ENCODE measurements around the gene RP9. TPM values are rescaled to one million over a fixed set of nuclear protein-coding genes. Genes with fewer than 3 reads are reported as not detected.

RP9 gene
- total and polyA plus RNA-seq, 9 of the 15 experiments (the other 6 are each of a cell fraction or from before 2014, with no cell fraction given) = 10.7 to 44.8 (median 33.4) TPM

DNA sequence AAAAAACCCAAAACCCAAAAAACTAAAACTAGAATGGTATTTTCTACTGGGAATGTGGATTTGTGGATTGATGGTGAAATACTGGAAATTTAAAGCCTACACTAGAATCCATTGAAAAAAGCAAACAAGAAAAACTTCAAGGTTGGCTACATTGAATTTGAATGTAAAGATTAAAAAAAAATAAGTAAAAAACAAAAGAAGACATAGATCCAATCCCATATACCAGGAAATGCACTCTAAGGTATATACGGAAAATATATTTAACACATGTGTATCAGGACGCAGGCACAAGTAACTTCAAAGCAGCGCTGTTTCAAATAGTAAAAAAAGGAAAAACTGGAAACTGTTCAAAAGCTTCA, 19.4 kb upstream of the RP9 start (continued):
- TF ChIP-seq, protein P1, sequence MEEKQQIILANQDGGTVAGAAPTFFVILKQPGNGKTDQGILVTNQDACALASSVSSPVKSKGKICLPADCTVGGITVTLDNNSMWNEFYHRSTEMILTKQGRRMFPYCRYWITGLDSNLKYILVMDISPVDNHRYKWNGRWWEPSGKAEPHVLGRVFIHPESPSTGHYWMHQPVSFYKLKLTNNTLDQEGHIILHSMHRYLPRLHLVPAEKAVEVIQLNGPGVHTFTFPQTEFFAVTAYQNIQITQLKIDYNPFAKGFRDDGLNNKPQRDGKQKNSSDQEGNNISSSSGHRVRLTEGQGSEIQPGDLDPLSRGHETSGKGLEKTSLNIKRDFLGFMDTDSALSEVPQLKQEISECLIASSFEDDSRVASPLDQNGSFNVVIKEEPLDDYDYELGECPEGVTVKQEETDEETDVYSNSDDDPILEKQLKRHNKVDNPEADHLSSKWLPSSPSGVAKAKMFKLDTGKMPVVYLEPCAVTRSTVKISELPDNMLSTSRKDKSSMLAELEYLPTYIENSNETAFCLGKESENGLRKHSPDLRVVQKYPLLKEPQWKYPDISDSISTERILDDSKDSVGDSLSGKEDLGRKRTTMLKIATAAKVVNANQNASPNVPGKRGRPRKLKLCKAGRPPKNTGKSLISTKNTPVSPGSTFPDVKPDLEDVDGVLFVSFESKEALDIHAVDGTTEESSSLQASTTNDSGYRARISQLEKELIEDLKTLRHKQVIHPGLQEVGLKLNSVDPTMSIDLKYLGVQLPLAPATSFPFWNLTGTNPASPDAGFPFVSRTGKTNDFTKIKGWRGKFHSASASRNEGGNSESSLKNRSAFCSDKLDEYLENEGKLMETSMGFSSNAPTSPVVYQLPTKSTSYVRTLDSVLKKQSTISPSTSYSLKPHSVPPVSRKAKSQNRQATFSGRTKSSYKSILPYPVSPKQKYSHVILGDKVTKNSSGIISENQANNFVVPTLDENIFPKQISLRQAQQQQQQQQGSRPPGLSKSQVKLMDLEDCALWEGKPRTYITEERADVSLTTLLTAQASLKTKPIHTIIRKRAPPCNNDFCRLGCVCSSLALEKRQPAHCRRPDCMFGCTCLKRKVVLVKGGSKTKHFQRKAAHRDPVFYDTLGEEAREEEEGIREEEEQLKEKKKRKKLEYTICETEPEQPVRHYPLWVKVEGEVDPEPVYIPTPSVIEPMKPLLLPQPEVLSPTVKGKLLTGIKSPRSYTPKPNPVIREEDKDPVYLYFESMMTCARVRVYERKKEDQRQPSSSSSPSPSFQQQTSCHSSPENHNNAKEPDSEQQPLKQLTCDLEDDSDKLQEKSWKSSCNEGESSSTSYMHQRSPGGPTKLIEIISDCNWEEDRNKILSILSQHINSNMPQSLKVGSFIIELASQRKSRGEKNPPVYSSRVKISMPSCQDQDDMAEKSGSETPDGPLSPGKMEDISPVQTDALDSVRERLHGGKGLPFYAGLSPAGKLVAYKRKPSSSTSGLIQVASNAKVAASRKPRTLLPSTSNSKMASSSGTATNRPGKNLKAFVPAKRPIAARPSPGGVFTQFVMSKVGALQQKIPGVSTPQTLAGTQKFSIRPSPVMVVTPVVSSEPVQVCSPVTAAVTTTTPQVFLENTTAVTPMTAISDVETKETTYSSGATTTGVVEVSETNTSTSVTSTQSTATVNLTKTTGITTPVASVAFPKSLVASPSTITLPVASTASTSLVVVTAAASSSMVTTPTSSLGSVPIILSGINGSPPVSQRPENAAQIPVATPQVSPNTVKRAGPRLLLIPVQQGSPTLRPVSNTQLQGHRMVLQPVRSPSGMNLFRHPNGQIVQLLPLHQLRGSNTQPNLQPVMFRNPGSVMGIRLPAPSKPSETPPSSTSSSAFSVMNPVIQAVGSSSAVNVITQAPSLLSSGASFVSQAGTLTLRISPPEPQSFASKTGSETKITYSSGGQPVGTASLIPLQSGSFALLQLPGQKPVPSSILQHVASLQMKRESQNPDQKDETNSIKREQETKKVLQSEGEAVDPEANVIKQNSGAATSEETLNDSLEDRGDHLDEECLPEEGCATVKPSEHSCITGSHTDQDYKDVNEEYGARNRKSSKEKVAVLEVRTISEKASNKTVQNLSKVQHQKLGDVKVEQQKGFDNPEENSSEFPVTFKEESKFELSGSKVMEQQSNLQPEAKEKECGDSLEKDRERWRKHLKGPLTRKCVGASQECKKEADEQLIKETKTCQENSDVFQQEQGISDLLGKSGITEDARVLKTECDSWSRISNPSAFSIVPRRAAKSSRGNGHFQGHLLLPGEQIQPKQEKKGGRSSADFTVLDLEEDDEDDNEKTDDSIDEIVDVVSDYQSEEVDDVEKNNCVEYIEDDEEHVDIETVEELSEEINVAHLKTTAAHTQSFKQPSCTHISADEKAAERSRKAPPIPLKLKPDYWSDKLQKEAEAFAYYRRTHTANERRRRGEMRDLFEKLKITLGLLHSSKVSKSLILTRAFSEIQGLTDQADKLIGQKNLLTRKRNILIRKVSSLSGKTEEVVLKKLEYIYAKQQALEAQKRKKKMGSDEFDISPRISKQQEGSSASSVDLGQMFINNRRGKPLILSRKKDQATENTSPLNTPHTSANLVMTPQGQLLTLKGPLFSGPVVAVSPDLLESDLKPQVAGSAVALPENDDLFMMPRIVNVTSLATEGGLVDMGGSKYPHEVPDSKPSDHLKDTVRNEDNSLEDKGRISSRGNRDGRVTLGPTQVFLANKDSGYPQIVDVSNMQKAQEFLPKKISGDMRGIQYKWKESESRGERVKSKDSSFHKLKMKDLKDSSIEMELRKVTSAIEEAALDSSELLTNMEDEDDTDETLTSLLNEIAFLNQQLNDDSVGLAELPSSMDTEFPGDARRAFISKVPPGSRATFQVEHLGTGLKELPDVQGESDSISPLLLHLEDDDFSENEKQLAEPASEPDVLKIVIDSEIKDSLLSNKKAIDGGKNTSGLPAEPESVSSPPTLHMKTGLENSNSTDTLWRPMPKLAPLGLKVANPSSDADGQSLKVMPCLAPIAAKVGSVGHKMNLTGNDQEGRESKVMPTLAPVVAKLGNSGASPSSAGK (IDR thresholded peaks at IDR 0.05) = 0 out of 2 replicates have a peak, but pooled peaks have one; percentile 16
- TF ChIP-seq PPARD (CRISPR knock-in tag; IDR thresholded peaks at IDR 0.05) (no peak), SMARCC2 (IDR thresholded peaks at IDR 0.05; ENCODE audit: low read depth) (0 out of 2 replicates have a peak, but pooled peaks have one; percentile 37)
